Suprapubic skin (tissue), 4 donors: Measurements from ENCODE around the gene URI1. TPM values are rescaled to one million over a fixed set of nuclear protein-coding genes. Genes with fewer than 3 reads are reported as not detected.
"Not testable (repeated sequence)": the region's sequence is repeated elsewhere in the genome, so short reads cannot be mapped to it uniquely, and the experiment has no call there.

Experiments
- DNase-seq, 2 donors: peaks; one replicate each; pipeline ENCODE4 v3.0.0-alpha.2; 2019; ENCODE audit warnings: low spot score in 2 of 2
- H3K27ac ChIP-seq: fragments of 200-600 bp; sonication (generic); one replicate; pipeline ENCODE4 v1.5.1; 2019
- H3K27me3 ChIP-seq: fragments of 200-600 bp; sonication (generic); one replicate; pipeline ENCODE4 v1.5.1; 2019
- H3K36me3 ChIP-seq: fragments of 200-600 bp; sonication (generic); one replicate; pipeline ENCODE4 v1.5.1; 2019
- H3K4me1 ChIP-seq: fragments of 200-600 bp; sonication (generic); one replicate; pipeline ENCODE4 v1.5.1; 2019
- H3K4me3 ChIP-seq: fragments of 200-600 bp; sonication (generic); one replicate; pipeline ENCODE4 v1.5.1; 2019; ENCODE audit warnings: mild to moderate bottlenecking
- H3K9me3 ChIP-seq: fragments of 200-600 bp; sonication (generic); one replicate; pipeline ENCODE4 v1.5.1; 2019
- EP300 ChIP-seq: sonication (generic); formaldehyde crosslinking; IDR thresholded peaks from one replicate; pipeline ENCODE4 v1.6.1; 2017; ENCODE audit warnings: antibody characterized with exemption
- POLR2A ChIP-seq, 2 donors: fragments of 450-650 bp; IDR thresholded peaks; one replicate each; pipeline ENCODE4 v1.6.1; 2017; ENCODE audit warnings: antibody characterized with exemption in 2 of 2, mild to moderate bottlenecking in 2 of 2, moderate library complexity in 2 of 2
- POLR2AphosphoS5 ChIP-seq, 3 donors: sonication (generic); formaldehyde crosslinking; IDR thresholded peaks; one replicate each; pipeline ENCODE4 v1.6.1; 2017; ENCODE audit warnings: antibody characterized with exemption in 3 of 3
- WGBS: methylation state at CpG from one replicate; pipeline ENCODE4 v1.1.5; 2018; 5-methylcytosine and 5-hydroxymethylcytosine counted together
- total RNA-seq, 4 donors: library from RNA; depleted of rRNA; stranded (reverse); fragments of >200 nt; gene quantifications; one replicate each; pipeline ENCODE4 v1.1.0, GENCODE V29; 2016
- TF ChIP-seq, protein P1 (sequence below), 2 donors: fragments of 200-600 bp in 1 of 2; fragments of 450-650 bp in 1 of 2; sonication (generic) in 1 of 2; IDR thresholded peaks; one replicate each; pipeline ENCODE4 v1.5.1; 2016 to 2019; ENCODE audit warnings: antibody characterized with exemption in 2 of 2, mild to moderate bottlenecking in 1 of 2, moderate library complexity in 1 of 2

The URI1 gene
- total RNA-seq, 4 donors from 2014 or later: 43.8 to 71.2 (median 58.8) TPM

DNA sequence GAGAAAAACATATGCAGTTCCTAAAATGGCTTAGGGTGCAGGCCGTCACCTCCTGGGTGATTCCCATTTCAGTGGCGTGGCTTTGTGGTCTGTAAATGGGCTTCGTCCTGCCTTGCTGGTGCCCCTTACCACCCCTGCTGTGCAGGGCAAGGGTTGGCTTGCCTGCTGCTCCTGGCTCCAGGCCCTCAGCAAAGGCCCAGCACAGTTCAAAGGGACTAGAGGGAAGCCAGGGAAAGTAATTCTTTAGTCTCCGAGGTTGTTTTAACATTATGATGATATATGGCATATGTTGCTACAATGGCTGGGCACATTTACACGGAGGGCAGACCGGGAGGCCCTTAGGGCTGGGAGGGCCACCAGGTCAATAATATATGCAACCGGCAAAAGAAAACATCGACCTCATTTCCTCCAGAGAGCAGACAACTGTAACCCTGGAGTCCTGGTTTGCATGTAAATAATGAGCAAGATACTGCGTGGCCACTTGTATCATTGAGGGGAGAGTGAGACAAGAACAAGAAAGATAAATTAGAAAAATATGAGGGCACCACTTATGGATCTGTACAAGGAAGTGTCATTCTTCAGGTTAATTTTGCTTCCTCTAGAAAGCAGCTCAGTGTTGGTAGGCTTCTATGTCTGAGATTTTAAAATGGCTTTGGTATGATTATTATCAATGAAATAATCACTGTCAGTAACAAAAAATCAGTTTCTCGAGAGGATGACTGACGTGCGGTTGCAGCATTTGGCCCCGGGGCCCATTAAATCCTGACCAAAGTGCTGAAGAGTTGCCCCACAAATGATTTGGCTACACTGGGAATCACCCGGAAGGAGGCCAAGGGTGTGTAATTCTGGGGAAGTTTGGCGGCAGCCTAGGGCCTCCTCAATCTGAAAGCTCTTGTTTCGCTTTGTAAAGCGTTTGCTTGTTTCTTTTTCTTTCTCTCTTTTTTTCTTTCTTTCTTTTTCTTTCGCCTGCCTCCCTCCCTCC is 32.8 kb upstream of the URI1 start:
- no peaks in the 10 kb centered on the region for H3K9me3 ChIP-seq
- H3K4me3 ChIP-seq: no peak overlapping the region
- no peak overlapping the region for H3K27ac ChIP-seq
- no peaks in the 10 kb centered on the region for H3K36me3 ChIP-seq
- WGBS: 41% methylated on average over 18 of the region's 18 CpGs
- no peaks in the 10 kb centered on the region for H3K27me3 ChIP-seq
- no peak for TF ChIP-seq EP300
- TF ChIP-seq, protein P1, sequence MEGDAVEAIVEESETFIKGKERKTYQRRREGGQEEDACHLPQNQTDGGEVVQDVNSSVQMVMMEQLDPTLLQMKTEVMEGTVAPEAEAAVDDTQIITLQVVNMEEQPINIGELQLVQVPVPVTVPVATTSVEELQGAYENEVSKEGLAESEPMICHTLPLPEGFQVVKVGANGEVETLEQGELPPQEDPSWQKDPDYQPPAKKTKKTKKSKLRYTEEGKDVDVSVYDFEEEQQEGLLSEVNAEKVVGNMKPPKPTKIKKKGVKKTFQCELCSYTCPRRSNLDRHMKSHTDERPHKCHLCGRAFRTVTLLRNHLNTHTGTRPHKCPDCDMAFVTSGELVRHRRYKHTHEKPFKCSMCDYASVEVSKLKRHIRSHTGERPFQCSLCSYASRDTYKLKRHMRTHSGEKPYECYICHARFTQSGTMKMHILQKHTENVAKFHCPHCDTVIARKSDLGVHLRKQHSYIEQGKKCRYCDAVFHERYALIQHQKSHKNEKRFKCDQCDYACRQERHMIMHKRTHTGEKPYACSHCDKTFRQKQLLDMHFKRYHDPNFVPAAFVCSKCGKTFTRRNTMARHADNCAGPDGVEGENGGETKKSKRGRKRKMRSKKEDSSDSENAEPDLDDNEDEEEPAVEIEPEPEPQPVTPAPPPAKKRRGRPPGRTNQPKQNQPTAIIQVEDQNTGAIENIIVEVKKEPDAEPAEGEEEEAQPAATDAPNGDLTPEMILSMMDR (IDR thresholded peaks at IDR 0.05): no peak
- no peak for TF ChIP-seq POLR2A (IDR thresholded peaks at IDR 0.05)
- no peak for TF ChIP-seq POLR2AphosphoS5 (IDR thresholded peaks at IDR 0.05)
- H3K4me1 ChIP-seq: peaks cover 6% of the 10 kb centered on the region
- peak in 1 of 2 donors; percentile 50 for DNase-seq

DNA sequence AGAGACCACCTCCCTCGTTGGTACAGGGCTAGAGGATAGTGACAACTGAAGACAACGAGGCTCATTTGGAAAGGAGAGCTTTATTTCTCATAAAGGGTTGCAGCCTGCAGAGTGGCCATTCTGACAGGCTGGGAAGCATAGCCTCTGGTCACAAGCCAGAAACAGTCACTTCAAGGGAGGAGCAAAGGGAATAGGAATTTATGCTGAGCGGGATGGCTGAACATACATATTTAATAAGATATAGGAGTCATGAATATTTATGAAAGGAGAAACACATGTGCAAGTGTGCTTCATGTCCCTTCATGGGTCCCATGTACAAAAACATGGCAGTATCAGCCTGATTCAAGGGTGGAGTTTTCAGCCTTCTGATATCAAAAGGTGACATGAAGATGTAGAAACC is 27.1 kb upstream of the URI1 start:
- WGBS: 48% methylated on average over 3 of the region's 3 CpGs
- Histone ChIP-seq H3K36me3 (no peaks in the 10 kb centered on the region), H3K4me3 (no peak overlapping the region), H3K9me3 (no peaks in the 10 kb centered on the region), H3K4me1 (no peaks in the 10 kb centered on the region), H3K27ac (no peak overlapping the region), H3K27me3 (no peaks in the 10 kb centered on the region)
- TF ChIP-seq POLR2A (IDR thresholded peaks at IDR 0.05) (no peak), POLR2AphosphoS5 (IDR thresholded peaks at IDR 0.05) (no peak), EP300 (no peak)
- TF ChIP-seq, protein P1 (IDR thresholded peaks at IDR 0.05): no peak
- no peak for DNase-seq

DNA sequence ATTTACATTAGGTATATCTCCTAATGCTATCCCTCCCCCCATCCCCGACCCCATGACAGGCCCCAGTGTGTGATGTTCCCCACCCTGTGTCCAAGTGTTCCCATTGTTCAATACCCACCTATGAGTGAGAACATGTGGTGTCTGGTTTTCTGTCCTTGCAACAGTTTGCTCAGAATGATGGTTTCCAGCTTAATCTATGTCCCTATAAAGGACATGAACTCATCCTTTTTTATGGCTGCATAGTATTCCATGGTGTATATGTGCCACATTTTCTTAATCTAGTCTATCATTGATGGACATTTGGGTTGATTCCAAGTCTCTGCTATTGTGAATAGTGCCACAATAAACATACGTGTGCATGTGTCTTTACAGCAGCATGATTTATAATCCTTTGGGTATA is 26.2 kb upstream of the URI1 start:
- H3K4me3 ChIP-seq, H3K36me3 ChIP-seq, H3K9me3 ChIP-seq, H3K27ac ChIP-seq, DNase-seq, H3K27me3 ChIP-seq, H3K4me1 ChIP-seq: not testable (repeated sequence)
- 87% methylated on average over 2 of the region's 2 CpGs for WGBS

DNA sequence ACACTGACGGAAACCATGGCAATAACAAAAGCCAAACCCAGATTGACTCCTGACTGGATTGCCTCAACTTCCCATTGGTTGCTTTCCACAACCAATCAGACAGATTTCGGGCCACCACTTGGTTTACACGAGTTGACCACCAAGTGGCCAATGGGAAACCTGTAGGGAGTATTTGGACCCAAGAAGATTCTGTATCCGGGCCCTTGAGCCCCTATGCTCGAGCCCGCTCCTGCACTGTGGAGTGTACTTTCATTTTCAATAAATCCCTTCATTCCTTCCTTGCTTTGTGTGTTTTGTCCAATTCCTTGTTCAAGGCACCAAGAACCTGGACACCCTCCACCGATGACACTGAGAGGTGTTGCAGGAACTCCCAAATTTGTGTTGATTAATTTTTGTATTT is 24.1 kb upstream of the URI1 start:
- WGBS: 87% methylated on average over 7 of the region's 7 CpGs
- Histone ChIP-seq H3K4me1 (no peaks in the 10 kb centered on the region), H3K36me3 (no peaks in the 10 kb centered on the region), H3K27me3 (no peaks in the 10 kb centered on the region), H3K27ac (no peak overlapping the region), H3K4me3 (no peak overlapping the region), H3K9me3 (no peaks in the 10 kb centered on the region)
- DNase-seq: no peak
- no peak for TF ChIP-seq POLR2A (IDR thresholded peaks at IDR 0.05)
- no peak for TF ChIP-seq POLR2AphosphoS5 (IDR thresholded peaks at IDR 0.05)
- TF ChIP-seq EP300: no peak

DNA sequence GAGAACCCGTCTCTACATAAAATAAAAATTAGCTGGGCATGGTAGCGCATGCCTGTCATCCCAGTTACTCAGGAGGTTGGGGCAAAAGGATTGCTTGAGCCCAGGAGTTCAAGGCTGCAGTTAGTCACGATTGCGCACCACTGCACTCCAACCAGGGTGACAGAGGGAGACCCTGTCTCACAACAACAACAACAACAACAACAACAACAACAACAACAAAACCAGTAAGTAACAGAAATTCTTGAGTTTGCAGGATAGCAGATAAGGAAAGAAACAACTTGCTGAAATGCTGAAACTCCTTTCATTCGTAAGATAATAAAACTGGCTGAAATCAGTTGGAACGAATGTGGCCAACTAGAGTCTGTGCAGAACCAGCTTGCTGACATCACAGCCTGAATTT is 23.1 kb upstream of the URI1 start:
- H3K27ac ChIP-seq: no peak overlapping the region
- no peak overlapping the region for H3K4me3 ChIP-seq
- no peaks in the 10 kb centered on the region for H3K27me3 ChIP-seq
- 83% methylated on average over 6 of the region's 6 CpGs for WGBS
- H3K9me3 ChIP-seq: no peaks in the 10 kb centered on the region
- no peaks in the 10 kb centered on the region for H3K4me1 ChIP-seq
- TF ChIP-seq EP300: no peak
- TF ChIP-seq POLR2A (IDR thresholded peaks at IDR 0.05): no peak
- no peak for TF ChIP-seq POLR2AphosphoS5 (IDR thresholded peaks at IDR 0.05)
- TF ChIP-seq, protein P1 (IDR thresholded peaks at IDR 0.05): no peak
- DNase-seq: no peak
- H3K36me3 ChIP-seq: no peaks in the 10 kb centered on the region

DNA sequence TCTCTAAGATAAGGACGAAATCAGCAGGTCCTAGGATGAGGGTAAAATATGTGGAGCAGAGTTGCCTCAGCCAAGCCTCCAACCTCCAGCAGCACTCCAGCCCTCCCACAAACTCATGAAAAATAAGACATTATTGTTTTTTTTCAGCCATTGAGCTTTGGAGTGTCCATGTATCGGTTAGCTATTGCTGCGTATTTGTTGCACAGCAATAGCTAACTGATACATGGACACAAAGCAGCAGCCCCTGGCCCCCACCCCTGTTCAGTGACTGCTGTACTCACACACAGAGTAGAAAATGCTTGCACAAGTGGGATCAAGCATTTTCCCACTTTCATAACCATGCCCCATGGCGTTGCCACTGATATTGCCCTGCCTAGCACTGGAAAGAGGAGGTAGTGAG is 19.1 kb upstream of the URI1 start:
- Histone ChIP-seq H3K4me1 (no peaks in the 10 kb centered on the region), H3K4me3 (no peak overlapping the region), H3K27me3 (peaks cover 7% of the 10 kb centered on the region), H3K36me3 (no peaks in the 10 kb centered on the region), H3K9me3 (no peaks in the 10 kb centered on the region), H3K27ac (no peak overlapping the region)
- 94% methylated on average over 4 of the region's 4 CpGs for WGBS
- no peak for TF ChIP-seq POLR2A (IDR thresholded peaks at IDR 0.05)
- no peak for TF ChIP-seq POLR2AphosphoS5 (IDR thresholded peaks at IDR 0.05)
- TF ChIP-seq, protein P1 (IDR thresholded peaks at IDR 0.05): no peak
- TF ChIP-seq EP300: no peak
- DNase-seq: no peak
